Prostate gland (tissue), 2 donors: ENCODE data around the gene SGCD.

Experiments used
- CTCF ChIP-seq, 4 experiments: fragments of 200-600 bp in 2 of 4; fragments of 450-650 bp in 2 of 4; sonication (generic) in 2 of 4; IDR thresholded peaks; 1 replicate in 3 of 4; 2 replicates in 1 of 4; pipeline ENCODE4 v1.5.1; 2016 to 2019; ENCODE audit warnings: antibody characterized with exemption in 4 of 4, mild to moderate bottlenecking in 2 of 4, moderate library complexity in 2 of 4
- POLR2AphosphoS5 ChIP-seq: sonication (generic); formaldehyde crosslinking; IDR thresholded peaks from one replicate; pipeline ENCODE4 v1.6.1; 2017; ENCODE audit warnings: antibody characterized with exemption

GRCh38 chr5:156312897-156313694 is 13.9 kb upstream of the SGCD start:
- TF ChIP-seq CTCF (IDR thresholded peaks at IDR 0.05), result no peak
- no peak for TF ChIP-seq POLR2AphosphoS5
